Astrocyte (in vitro differentiated cells and primary cell): ENCODE measurements around the gene GDF11. TPM values are rescaled to one million over a fixed set of nuclear protein-coding genes. Genes with fewer than 3 reads are reported as not detected.

Experiments
- DNase-seq: peaks from one replicate; pipeline ENCODE4 v3.0.0-alpha.2; 2010; ENCODE audit warnings: low read depth
- FAIRE-seq: peaks from 2 replicates; lab custom pipeline; 2011; peaks lifted over from hg19 to GRCh38; lab: Jason Lieb, UNC
- H2AFZ ChIP-seq: 2 replicates; pipeline ENCODE4 v1.6.0; 2012; ENCODE audit warnings: low read depth, low read length, inconsistent platforms
- H3K27ac ChIP-seq: 2 replicates; pipeline ENCODE4 v1.5.1; 2011; ENCODE audit warnings: low read depth, low read length, inconsistent platforms
- H3K27me3 ChIP-seq: 2 replicates; pipeline ENCODE4 v1.6.0; 2011; ENCODE audit warnings: low read length, inconsistent platforms; ENCODE audit not compliant: insufficient read depth
- H3K36me3 ChIP-seq: 2 replicates; pipeline ENCODE4 v1.5.1; 2011; ENCODE audit warnings: low read length, inconsistent platforms; ENCODE audit not compliant: insufficient read depth
- H3K4me1 ChIP-seq: 2 replicates; pipeline ENCODE4 v1.5.1; 2011; ENCODE audit warnings: low read length, inconsistent platforms; ENCODE audit not compliant: insufficient read depth
- H3K4me2 ChIP-seq: 2 replicates; pipeline ENCODE4 v1.6.0; 2012; ENCODE audit warnings: low read length, inconsistent platforms
- H3K4me3 ChIP-seq: 2 replicates; pipeline ENCODE4 v1.5.1; 2011; ENCODE audit warnings: low read depth, mild to moderate bottlenecking, low read length, inconsistent platforms; ENCODE audit not compliant: insufficient read depth
- H3K79me2 ChIP-seq: 2 replicates; pipeline ENCODE4 v1.6.0; 2012; ENCODE audit warnings: mild to moderate bottlenecking, low read length, inconsistent platforms; ENCODE audit not compliant: insufficient read depth
- H3K9ac ChIP-seq: 2 replicates; pipeline ENCODE4 v1.6.0; 2012; ENCODE audit warnings: mild to moderate bottlenecking, low read length, inconsistent platforms
- H3K9me3 ChIP-seq: 2 replicates; pipeline ENCODE4 v1.5.1; 2012; ENCODE audit warnings: low read depth, mild to moderate bottlenecking, low read length, inconsistent platforms; ENCODE audit not compliant: insufficient read depth
- H4K20me1 ChIP-seq: 2 replicates; pipeline ENCODE4 v1.6.0; 2012; ENCODE audit warnings: low read length, inconsistent platforms; ENCODE audit not compliant: insufficient read depth
- H3K27ac Mint-ChIP-seq: one replicate; pipeline ENCODE4 v1.8.0; 2021; ENCODE audit warnings: mild to moderate bottlenecking, mixed read lengths; ENCODE audit not compliant: unreplicated experiment
- H3K27me3 Mint-ChIP-seq: one replicate; pipeline ENCODE4 v1.8.0; 2021; ENCODE audit warnings: low read depth, mixed read lengths; ENCODE audit not compliant: unreplicated experiment
- H3K36me3 Mint-ChIP-seq: one replicate; pipeline ENCODE4 v1.8.0; 2021; ENCODE audit warnings: low read depth, mixed read lengths; ENCODE audit not compliant: unreplicated experiment
- H3K4me1 Mint-ChIP-seq: one replicate; pipeline ENCODE4 v1.8.0; 2021; ENCODE audit warnings: low read depth, mixed read lengths; ENCODE audit not compliant: unreplicated experiment
- H3K4me3 Mint-ChIP-seq: one replicate; pipeline ENCODE4 v1.8.0; 2021; ENCODE audit warnings: mild to moderate bottlenecking, moderate library complexity, mixed read lengths; ENCODE audit not compliant: unreplicated experiment
- H3K9me3 Mint-ChIP-seq: one replicate; pipeline ENCODE4 v1.8.0; 2021; ENCODE audit warnings: mild to moderate bottlenecking, mixed read lengths; ENCODE audit not compliant: unreplicated experiment
- CTCF ChIP-seq: IDR thresholded peaks from 2 replicates; pipeline ENCODE4 v1.5.1; 2011; ENCODE audit warnings: low read depth, mild to moderate bottlenecking, inconsistent platforms, low read length, moderate library complexity; ENCODE audit not compliant: insufficient read depth
- EZH2 ChIP-seq: IDR thresholded peaks from 2 replicates; pipeline ENCODE4 v1.6.1; 2012; ENCODE audit warnings: mild to moderate bottlenecking, low read length, inconsistent platforms; ENCODE audit not compliant: insufficient read depth
- total RNA-seq: library from RNA; stranded (reverse); gene quantifications from 2 replicates; pipeline ENCODE4 v1.2.1, GENCODE V29; 2021

The GDF11 gene
- total RNA-seq, 1 donor from 2014 or later = 28.9 TPM

DNA sequence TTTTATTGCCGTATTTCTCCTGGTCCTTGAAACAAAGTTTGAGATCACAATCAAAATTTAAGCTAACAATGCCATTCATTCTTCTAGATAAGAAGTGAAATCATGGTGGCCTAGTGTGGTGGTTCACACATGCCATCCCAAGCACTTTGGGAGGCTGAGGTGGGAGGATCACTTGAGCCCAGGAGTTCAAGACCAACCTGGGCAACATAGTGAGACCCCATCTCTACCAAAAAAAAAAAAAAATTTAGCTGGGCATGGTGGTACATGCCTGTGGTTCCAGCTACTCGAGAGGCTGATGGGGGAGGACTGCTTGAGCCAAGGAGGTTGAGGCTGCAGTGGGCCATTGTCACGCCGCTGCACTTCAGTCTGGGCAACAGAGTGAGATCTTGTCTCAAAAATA, 24.2 kb downstream of the GDF11 start:
- H3K27me3 Mint-ChIP-seq = no peaks in the 10 kb centered on the region
- Histone ChIP-seq H3K27ac (no peak overlapping the region), H4K20me1 (peaks cover 28% of the 10 kb centered on the region), H3K4me1 (no peaks in the 10 kb centered on the region), H3K36me3 (peaks cover 27% of the 10 kb centered on the region), H3K4me3 (no peak overlapping the region), H2AFZ (no peak overlapping the region), H3K9ac (no peak overlapping the region), H3K79me2 (peaks cover 33% of the 10 kb centered on the region), H3K9me3 (no peaks in the 10 kb centered on the region), H3K27me3 (no peaks in the 10 kb centered on the region), H3K4me2 (no peak overlapping the region)
- no peaks in the 10 kb centered on the region for H3K9me3 Mint-ChIP-seq
- no peak overlapping the region for H3K27ac Mint-ChIP-seq
- H3K36me3 Mint-ChIP-seq = peaks cover 24% of the 10 kb centered on the region
- TF ChIP-seq CTCF = no peak
- TF ChIP-seq EZH2 = no peak
- FAIRE-seq (no peak), DNase-seq (no peak)
- no peak overlapping the region for H3K4me3 Mint-ChIP-seq
- no peaks in the 10 kb centered on the region for H3K4me1 Mint-ChIP-seq

DNA sequence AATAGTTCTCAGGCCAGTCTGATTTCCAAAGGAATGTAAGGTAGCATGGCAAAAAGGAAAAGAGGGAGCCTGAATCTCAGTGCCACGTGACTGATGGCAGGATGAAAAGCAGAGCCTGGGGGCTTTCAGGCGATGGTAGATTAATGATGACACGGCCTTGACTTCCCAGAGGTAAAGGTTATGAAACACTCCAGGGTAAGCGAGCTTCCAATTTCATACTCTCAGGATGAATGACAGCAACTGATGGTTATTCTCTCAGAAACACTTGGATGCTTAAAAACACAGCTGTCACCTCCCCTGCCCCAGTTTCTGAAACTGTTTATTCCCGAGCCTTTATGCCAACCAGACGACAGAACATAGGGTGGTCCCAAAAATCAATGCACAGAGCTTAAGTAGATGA, 28.8 kb downstream of the GDF11 start:
- Histone ChIP-seq H3K4me1 (no peaks in the 10 kb centered on the region), H3K27ac (no peak overlapping the region), H4K20me1 (peaks cover 32% of the 10 kb centered on the region), H2AFZ (no peak overlapping the region), H3K4me3 (no peak overlapping the region), H3K79me2 (peaks cover 18% of the 10 kb centered on the region), H3K4me2 (no peak overlapping the region), H3K27me3 (no peaks in the 10 kb centered on the region), H3K9me3 (no peaks in the 10 kb centered on the region), H3K9ac (no peak overlapping the region), H3K36me3 (peaks cover 20% of the 10 kb centered on the region)
- no peak for DNase-seq
- Mint-ChIP-seq H3K27me3 (no peaks in the 10 kb centered on the region), H3K4me1 (peaks cover 3% of the 10 kb centered on the region), H3K27ac (no peak overlapping the region), H3K9me3 (no peaks in the 10 kb centered on the region), H3K36me3 (peaks cover 14% of the 10 kb centered on the region), H3K4me3 (no peak overlapping the region)
- TF ChIP-seq CTCF (no peak), EZH2 (no peak)
- FAIRE-seq = no peak

DNA sequence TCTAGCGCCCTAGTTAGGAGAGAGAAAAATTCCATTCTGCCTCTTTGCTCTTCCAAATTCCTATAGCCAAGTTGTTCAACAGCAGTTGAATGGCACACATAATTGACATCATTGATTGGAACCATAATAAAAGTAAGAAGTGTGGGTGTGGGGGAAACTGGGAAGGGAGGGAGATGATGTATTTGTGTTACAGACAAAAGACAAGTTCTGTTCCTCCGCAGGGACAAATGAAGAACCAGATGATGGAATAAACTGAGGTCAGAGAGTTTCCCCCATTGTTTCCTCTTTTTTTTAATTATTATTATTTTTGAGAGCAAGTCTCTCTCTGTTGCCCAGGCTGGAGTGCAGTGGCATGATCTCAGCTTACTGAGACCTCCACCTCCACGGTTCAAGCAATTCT, 34.9 kb downstream of the GDF11 start:
- H3K4me1 Mint-ChIP-seq = peaks cover 6% of the 10 kb centered on the region
- DNase-seq = no peak
- TF ChIP-seq EZH2 = no peak
- TF ChIP-seq CTCF = no peak
- Histone ChIP-seq H2AFZ (no peak overlapping the region), H3K79me2 (peaks cover 18% of the 10 kb centered on the region), H3K4me1 (no peaks in the 10 kb centered on the region), H3K4me2 (no peak overlapping the region), H3K9me3 (no peaks in the 10 kb centered on the region), H3K4me3 (no peak overlapping the region), H3K27me3 (no peaks in the 10 kb centered on the region), H3K9ac (no peak overlapping the region), H4K20me1 (peaks cover 24% of the 10 kb centered on the region), H3K36me3 (peaks cover 32% of the 10 kb centered on the region), H3K27ac (no peak overlapping the region)
- H3K27me3 Mint-ChIP-seq = no peaks in the 10 kb centered on the region
- no peaks in the 10 kb centered on the region for H3K9me3 Mint-ChIP-seq
- peaks cover 8% of the 10 kb centered on the region for H3K36me3 Mint-ChIP-seq
- no peak for FAIRE-seq
- H3K27ac Mint-ChIP-seq = no peak overlapping the region
- no peak overlapping the region for H3K4me3 Mint-ChIP-seq
